Right renal cortex interstitium (tissue), 3 donors: ENCODE data around the gene FUT4. TPM values are rescaled to one million over a fixed set of nuclear protein-coding genes. Genes with fewer than 3 reads are reported as not detected.
"Not testable (repeated sequence)": the region's sequence is repeated elsewhere in the genome, so short reads cannot be mapped to it uniquely, and the experiment has no call there.

ENCODE experiments used
- DNase-seq, 3 donors: peaks; one replicate each; pipeline ENCODE4 v3.0.0-alpha.2; 2013; ENCODE audit warnings: low read depth in 3 of 3, low spot score in 2 of 3
- polyA plus RNA-seq, 3 donors: library from polyadenylated mRNA; unstranded; fragments of 120-200 nt; gene quantifications; one replicate each; pipeline ENCODE4 v1.2.1, GENCODE V29; 2013; ENCODE audit not compliant: insufficient read length in 3 of 3

The FUT4 gene
- polyA plus RNA-seq, 3 donors: 5.1 to 5.6 (median 5.3) TPM

- DNase-seq: no peak
Observed at GRCh38 chr11:94528551-94528950, 15.2 kb upstream of the FUT4 start.

GRCh38 chr11:94532211-94532610, 11.5 kb upstream of the FUT4 start:
- DNase-seq: no peak

- no peak for DNase-seq
Observed at GRCh38 chr11:94533206-94533605, 10.5 kb upstream of the FUT4 start.

- DNase-seq: no peak
Observed at GRCh38 chr11:94533696-94534630, 9.8 kb upstream of the FUT4 start.

- DNase-seq: no peak
Observed at GRCh38 chr11:94536386-94536785, 7.3 kb upstream of the FUT4 start.

- no peak for DNase-seq
Observed at GRCh38 chr11:94537031-94537600, 6.6 kb upstream of the FUT4 start.

- no peak for DNase-seq
Observed at GRCh38 chr11:94539420-94539819, 4.3 kb upstream of the FUT4 start.

- no peak for DNase-seq
Observed at GRCh38 chr11:94544646-94545263, 1.0 kb downstream of the FUT4 start.

- no peak for DNase-seq
Observed at GRCh38 chr11:94545264-94546161, 1.8 kb downstream of the FUT4 start.

- no peak for DNase-seq
Observed at GRCh38 chr11:94546162-94546470, 2.4 kb downstream of the FUT4 start.

- DNase-seq: no peak
Observed at GRCh38 chr11:94546886-94547285, 3.2 kb downstream of the FUT4 start.

GRCh38 chr11:94549146-94549545, 5.4 kb downstream of the FUT4 start:
- no peak for DNase-seq

- DNase-seq: no peak
Observed at GRCh38 chr11:94550513-94550912, 6.8 kb downstream of the FUT4 start.

GRCh38 chr11:94553938-94554337, 10.2 kb downstream of the FUT4 start:
- DNase-seq: no peak

- not testable (repeated sequence) for DNase-seq
Observed at GRCh38 chr11:94555752-94556329, 12.1 kb downstream of the FUT4 start.

- DNase-seq: no peak
Observed at GRCh38 chr11:94557421-94557820, 13.7 kb downstream of the FUT4 start.

GRCh38 chr11:94557992-94558391, 14.3 kb downstream of the FUT4 start:
- no peak for DNase-seq

- DNase-seq: no peak
Observed at GRCh38 chr11:94558468-94558867, 14.7 kb downstream of the FUT4 start.

- DNase-seq: no peak
Observed at GRCh38 chr11:94558932-94559331, 15.2 kb downstream of the FUT4 start.

- no peak for DNase-seq
Observed at GRCh38 chr11:94559361-94559760, 15.6 kb downstream of the FUT4 start.

GRCh38 chr11:94560834-94561233, 17.1 kb downstream of the FUT4 start:
- no peak for DNase-seq
